ENCODE results near the gene TBC1D5. TPM values are rescaled to one million over a fixed set of nuclear protein-coding genes. Genes with fewer than 3 reads are reported as not detected.

Gene TBC1D5
- total RNA-seq, 1 donor = 145 TPM

- TF ChIP-seq, protein P1, sequence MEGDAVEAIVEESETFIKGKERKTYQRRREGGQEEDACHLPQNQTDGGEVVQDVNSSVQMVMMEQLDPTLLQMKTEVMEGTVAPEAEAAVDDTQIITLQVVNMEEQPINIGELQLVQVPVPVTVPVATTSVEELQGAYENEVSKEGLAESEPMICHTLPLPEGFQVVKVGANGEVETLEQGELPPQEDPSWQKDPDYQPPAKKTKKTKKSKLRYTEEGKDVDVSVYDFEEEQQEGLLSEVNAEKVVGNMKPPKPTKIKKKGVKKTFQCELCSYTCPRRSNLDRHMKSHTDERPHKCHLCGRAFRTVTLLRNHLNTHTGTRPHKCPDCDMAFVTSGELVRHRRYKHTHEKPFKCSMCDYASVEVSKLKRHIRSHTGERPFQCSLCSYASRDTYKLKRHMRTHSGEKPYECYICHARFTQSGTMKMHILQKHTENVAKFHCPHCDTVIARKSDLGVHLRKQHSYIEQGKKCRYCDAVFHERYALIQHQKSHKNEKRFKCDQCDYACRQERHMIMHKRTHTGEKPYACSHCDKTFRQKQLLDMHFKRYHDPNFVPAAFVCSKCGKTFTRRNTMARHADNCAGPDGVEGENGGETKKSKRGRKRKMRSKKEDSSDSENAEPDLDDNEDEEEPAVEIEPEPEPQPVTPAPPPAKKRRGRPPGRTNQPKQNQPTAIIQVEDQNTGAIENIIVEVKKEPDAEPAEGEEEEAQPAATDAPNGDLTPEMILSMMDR (IDR thresholded peaks at IDR 0.05; ENCODE audit: insufficient read depth, low read length) = no peak
- DNase-seq (ENCODE audit: low read depth) = peak; percentile 66
- no peak overlapping the region for H3K4me3 ChIP-seq (ENCODE audit: low read depth, low read length)
Measured at GRCh38 chr3:17384567-17385296, 357.7 kb downstream of the TBC1D5 start.

GRCh38 chr3:17373304-17373703, 369.1 kb downstream of the TBC1D5 start:
- TF ChIP-seq, protein P1 (IDR thresholded peaks at IDR 0.05; ENCODE audit: insufficient read depth, low read length) = no peak
- no peak for DNase-seq (ENCODE audit: low read depth)
- H3K4me3 ChIP-seq (ENCODE audit: low read depth, low read length) = no peak overlapping the region

GRCh38 chr3:17372362-17373210, 369.8 kb downstream of the TBC1D5 start:
- no peak overlapping the region for H3K4me3 ChIP-seq (ENCODE audit: low read depth, low read length)
- TF ChIP-seq, protein P1 (IDR thresholded peaks at IDR 0.05; ENCODE audit: insufficient read depth, low read length) = no peak
- peak; percentile 14 for DNase-seq (ENCODE audit: low read depth)

DNA sequence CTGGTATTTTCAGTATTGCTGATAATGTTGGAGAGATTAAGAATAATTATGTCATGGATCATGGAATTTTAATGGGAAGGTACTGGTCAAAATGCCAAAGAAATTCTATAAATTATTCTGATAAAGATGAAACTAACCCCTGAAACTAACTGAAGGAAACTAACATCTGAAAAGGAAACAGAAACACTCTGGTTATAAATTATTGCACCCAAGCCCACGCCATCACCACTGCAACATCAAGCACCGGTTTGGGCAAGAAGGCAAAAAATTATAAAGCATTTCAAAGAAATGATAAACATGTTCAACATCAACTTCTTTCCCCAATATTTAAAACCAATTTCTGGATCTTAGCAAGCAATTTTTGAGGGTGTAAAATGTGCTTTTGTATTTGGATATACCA, 372.5 kb downstream of the TBC1D5 start:
- no peak for DNase-seq (ENCODE audit: low read depth)
- TF ChIP-seq, protein P1 (IDR thresholded peaks at IDR 0.05; ENCODE audit: insufficient read depth, low read length) = no peak
- no peak overlapping the region for H3K4me3 ChIP-seq (ENCODE audit: low read depth, low read length)

GRCh38 chr3:17367171-17367570, 375.3 kb downstream of the TBC1D5 start:
- peak; percentile 13 for DNase-seq (ENCODE audit: low read depth)
- TF ChIP-seq, protein P1 (IDR thresholded peaks at IDR 0.05; ENCODE audit: insufficient read depth, low read length) = no peak
- H3K4me3 ChIP-seq (ENCODE audit: low read depth, low read length) = no peak overlapping the region

DNA sequence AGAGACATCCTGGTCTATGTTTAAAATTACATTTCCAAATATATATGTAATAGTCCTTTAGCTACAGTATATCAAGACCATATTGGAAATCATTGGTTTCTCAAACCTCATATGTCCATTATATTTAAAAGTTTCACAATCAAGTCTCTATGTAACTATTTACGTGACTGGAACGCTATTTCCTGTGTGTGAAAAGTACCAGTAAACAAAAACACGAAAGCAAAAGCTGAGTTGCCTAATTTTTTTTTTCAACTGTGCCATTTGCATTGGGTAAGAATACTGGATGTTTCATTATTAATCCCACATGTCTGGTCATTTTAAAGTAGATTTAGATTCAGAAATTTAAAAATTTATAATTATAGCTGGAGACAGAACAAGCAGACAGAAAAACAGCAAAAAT, 381.4 kb downstream of the TBC1D5 start:
- TF ChIP-seq, protein P1 (IDR thresholded peaks at IDR 0.05; ENCODE audit: insufficient read depth, low read length) = no peak
- no peak overlapping the region for H3K4me3 ChIP-seq (ENCODE audit: low read depth, low read length)
- DNase-seq (ENCODE audit: low read depth) = no peak
